Activated CD8-positive, alpha-beta memory T cell treated with anti-CD3 and anti-CD28 coated beads, Interleukin-2, amount 50 U/mL, for 1 hour (primary cell): ENCODE measurements around the gene TAF10.

Source experiments
- DNase-seq: peaks from one replicate; pipeline ENCODE4 v3.0.0-alpha.2; 2020; ENCODE audit errors: extremely low read depth

The TAF10 gene

DNA sequence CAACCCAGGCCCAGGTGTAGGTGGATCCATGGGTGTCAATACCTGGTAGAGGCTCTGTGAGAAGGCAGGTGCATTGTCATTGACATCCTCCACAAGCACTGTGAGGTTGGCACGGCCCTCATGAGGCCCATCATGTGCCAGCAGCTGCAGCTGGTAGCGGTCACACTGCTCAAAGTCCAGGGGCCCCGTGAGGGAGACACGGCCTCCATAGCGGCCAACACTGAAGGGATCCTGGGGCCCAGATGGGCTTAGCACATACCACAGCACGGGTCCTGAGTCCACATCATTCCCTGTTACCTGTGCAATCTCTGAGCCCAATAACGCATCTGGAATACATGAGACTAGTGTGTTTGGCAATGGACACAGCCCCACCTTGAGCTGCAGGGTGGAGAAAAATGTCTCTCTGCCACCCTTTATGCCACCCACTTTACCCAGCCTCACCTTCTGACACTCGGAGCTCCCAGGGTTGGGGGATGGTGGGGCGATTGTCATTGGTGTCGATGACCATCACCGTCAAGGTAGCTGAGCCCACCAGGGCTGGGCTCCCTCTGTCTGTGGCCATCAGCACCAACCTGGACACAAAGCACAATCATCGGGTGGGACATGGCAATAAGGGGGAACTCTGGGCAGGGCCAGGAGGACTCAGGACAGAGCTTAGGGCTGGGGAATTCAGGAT, 13.3 kb upstream of the TAF10 start:
- no peak for DNase-seq

DNA sequence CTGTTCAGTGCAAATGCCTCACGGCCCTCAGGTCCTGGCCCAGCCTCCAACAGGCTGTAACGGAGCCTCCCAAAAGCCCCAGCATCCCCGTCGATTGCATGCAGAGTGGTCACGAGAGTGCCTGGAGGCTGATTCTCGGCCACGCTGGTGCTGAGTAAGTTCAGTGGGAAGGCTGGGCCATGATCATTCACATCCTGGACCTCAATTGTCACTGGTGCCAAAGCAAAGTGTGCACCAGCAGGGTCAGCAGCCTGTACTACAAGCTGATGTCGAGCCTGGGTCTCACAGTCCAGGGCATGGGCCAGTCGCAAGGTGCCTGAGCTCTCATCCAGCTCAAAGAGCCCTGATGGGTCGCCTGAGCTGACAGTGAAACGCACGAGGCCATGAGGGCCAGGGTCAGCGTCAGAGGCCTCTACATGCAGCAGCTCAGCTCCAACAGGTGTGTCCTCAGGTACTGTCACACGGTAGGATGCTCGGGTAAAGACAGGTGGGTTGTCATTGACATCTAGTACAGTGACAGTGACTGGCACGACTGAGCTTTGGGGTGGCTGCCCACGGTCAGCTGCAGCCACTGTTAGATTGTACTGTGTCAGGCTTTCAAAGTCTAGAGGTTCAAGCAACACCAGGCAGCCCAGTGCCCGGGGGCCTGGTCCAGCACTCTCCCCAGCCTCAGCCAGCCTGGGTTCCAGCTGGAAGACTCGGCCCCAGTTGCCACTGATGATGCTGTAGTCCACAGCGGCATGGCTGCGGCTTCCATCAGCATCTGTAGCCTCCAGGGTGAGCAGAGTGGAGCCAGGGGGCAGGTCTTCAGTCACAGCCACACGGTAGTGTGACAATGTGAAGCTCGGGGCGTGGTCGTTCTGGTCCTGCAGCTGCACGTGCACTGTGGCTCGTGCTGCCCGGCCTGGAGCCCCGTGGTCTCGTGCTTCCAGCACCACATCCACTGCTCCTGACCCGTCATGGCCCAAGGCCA, 11.7 kb upstream of the TAF10 start:
- DNase-seq, result no peak

DNA sequence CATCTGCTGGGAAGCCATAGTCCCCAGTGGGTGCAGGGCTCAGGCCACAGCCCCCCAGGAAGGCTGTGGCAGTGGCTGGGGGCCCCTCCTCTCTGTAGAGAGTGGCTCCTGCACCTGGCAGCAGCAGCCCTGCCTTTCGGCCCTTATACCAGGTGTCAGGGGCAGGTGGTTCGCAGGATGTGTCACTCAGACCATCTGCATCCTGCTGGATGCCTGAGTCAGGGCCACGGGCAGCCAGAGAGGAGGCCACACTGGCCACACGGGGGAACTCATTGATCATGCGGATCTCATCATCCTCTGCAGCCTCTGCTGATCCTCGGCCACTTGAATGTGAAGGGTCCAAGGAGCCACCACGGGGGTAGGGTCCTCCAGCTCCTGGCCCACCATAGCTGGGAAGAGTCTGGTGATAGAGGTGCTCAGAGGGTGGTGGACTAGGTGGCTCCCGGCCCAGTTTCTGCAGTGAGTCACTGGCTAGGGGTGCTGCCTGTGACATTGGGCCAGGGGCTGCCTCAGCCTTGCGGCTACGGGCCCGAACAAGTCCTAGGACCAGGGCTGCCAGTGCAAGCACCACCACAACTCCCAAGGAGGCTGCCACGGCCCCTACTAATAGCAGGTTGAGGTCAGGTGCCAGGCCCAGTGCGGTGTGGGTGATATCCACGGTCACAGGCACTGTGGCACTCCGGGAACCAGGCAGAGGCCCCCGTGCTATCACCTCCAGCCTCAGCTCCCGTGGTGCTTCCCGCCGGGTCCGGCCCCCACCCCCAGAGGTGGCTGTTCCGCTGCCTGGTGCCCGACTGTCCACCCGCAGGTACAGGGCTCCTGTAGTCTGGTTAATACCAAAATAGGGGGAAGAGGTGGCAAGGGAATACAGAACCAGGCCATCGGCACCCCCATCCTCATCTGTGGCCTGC, 10.5 kb upstream of the TAF10 start:
- DNase-seq, result no peak

DNA sequence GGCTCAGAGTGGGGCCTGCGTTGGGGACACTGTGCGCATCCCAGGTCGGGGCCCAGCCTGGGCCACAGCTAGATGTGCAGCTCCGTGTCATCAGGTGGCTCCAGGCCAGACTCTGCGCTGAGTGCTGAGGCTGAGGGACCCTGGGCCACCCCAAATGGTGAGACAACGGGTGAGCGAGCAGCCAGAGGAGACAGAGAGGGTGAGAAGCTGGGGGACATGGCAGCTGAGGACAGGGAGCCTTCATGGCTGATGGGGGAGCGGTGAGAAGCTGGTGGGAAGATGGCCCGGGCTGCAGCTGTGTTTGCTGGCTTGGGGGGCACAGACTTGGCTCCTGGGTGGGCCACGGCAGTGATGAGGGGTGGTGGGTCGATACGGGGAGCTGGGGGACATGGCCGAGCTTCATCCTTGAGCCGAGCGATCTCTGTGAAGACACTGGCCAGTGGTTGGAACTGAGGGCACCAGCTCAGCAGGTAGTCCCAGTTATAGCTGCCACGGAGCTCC, 9.7 kb upstream of the TAF10 start:
- DNase-seq, result no peak

DNA sequence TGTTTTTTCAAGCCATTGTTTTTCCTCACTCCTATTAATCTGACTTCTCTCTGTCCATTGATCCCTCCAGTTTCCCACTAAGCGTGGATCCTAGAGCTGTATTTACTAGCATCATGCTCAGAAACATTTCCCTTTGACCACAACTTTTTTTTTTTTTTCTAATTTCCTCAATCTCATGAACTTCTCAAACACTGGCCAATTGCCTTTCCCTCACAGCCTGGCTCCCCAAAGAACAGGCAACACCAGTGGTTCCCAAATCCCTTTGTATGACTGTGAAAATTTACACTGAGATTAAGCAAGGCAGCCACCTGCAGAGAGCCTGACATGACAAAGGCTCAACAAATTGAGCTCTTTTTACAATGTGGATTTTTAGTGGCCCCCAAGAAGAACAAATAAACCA, 8.6 kb upstream of the TAF10 start:
- DNase-seq, result no peak

DNA sequence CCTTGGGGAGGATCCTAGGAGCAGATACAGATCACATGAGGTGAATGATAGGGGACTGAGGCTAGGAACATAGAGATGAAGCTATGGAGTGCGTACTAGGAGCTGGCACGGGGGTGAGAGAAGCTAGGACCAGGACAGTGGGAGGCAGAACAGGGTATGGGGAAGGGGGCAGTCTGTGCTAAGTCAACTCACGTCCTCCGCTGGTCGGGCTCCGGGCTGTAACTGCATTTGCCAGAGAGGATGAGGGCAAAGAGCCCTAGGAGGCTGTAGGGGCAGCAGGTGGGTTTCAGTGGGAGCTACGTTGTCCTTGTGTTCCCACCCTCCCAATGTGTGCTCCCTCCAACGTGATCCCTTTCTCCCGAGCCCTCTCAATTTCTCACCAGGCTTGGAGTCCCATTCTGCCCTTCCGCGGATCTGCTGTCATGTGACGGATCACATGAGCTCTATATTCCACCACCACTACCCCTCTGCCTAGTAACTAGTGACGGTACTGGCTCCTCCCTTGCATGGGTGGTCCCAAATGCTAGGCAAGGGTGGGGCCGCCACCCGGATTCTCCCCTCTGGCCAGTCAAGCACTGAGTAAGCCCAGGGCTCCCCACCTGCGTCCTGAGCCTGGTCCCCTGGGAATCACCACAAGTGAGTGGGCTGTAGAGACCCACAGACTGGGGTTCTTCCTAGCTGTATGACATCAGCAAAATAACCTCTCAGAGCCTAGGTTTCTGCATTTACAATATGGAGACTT, 7.2 kb upstream of the TAF10 start, which contains the start of gene TPP1:
TSS of gene TPP1 (minus strand) at position 419 of the 742 bp plus-strand sequence. CDS start at position 397, 22 bp downstream.
- DNase-seq, result peak; percentile 73

DNA sequence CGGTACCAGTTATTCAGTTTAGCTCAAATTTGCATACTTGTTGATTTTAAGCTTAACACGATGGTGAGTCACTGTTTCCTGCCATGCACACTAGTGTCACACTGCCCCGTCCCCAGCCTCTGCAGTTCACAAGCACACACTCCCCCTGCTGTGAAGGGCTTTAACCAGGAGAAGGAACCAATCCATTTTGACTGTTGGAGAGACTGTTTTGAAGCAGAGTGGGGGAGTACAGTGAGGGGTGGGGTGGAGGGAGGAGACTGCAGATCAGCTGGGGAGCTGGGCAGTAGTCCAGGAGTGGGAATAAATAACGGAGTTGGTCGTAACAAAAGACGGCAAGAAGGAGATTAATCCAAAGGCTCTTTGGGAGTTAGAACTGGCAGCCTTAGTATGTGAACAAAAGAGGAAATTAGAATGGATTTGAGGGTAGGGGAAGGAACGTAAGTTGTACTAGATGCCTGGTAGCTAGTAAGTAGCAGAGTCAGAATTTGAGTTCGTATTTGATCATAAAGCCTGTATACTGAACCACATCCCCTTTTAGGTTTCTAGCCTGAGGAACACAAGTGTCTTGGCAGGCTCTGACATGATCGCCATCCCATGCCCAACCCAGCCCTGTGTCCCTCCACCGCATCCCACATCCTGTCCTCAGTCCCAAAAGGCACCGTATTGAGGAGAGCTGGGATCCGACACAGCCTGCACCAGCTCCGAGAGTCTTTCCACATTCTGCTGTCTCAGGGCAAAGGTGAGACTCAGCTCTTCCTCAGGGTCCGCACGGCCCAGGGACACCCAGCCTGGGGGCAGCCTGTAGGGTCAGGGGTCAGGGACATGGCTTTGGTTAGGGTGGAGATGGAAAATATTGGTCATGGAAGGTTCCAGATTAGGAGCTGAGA, 6.3 kb upstream of the TAF10 start:
- DNase-seq, result peak; percentile 56

DNA sequence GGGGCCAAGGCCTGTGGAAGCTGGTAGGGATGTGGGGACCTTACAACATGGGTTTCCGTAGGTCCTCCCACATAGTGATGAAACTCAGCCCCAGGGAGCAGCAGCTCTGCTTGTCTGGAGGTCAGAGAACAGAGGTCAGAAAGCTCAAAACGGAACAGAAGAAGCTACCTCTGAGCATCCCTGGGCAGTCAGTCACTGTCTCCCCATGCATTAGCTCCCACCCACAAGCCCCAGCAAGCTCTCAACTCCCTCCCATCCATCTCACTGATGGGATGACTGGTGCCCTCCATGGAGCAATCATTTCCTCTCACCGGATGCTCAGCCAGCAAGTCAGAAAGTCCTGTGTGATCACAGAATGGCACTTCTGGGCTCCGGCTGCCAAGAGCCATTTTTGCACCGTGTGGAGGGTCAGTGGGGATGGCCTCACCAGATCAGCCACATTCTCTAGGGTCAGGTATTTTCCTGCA, 5.3 kb upstream of the TAF10 start:
- DNase-seq, result no peak

DNA sequence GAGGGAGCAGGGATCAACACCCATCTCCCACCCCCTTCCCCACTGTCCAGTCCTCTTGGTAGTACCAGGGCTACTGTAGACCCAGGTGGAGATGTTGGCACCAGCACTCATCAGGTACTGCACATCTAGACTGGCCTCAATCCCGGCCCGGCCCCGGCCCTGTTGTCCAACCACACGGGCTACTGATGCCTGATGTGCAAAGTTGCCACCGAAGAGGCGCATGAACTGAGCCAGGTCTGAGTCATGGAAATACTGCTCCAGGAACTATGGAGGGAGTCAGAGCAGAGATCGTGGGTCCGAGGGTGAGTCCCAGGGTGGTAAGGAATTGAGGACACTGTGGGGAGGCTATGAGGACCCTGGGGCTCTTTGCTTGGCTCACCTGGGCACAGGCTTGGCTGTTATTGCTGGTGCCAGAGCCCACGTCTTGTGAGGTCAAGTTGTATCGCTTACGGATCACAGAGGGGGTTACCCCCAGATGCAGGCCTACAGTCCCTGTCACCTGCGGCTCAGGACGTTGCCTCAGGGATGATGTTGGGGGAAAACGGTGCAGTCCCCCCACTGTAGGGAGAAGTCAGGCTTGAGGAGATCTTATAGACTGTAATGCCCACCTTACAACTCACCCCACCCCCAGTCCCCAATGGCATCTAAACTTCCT, 4.7 kb upstream of the TAF10 start:
- no peak for DNase-seq

DNA sequence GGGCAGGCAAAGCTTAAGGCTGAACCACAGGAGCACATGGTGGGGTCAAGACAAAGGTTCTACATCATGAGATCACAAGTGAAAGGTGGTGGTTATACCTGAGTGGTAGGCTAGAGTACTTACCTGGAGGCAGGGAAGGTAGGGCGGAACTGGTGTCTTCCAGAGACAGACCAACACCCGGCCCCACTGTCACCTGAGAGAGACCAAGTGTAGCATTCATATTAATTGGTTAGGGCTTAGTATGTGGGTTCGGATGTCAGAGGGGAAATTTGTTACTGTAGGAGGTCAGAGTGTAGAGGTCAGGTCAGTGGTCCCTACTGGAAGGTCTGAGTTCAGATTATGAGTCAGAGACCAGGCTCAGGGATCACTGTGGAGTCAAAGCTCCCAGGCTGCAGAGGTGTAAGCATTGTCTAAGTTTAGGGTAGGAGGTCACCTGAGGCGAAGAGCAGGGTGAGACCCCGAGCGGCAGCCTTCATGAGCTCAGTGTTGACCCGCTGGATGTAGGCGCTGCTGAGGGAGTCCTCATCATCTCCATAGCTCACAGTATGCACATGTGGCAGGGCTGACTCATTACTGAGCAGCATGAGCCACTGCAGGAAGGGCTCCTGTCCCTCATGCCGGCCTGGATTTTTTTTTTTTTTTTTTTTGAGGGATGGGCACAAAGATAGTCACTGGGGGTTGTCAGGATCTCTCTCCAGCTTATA, 4.0 kb upstream of the TAF10 start:
- no peak for DNase-seq

DNA sequence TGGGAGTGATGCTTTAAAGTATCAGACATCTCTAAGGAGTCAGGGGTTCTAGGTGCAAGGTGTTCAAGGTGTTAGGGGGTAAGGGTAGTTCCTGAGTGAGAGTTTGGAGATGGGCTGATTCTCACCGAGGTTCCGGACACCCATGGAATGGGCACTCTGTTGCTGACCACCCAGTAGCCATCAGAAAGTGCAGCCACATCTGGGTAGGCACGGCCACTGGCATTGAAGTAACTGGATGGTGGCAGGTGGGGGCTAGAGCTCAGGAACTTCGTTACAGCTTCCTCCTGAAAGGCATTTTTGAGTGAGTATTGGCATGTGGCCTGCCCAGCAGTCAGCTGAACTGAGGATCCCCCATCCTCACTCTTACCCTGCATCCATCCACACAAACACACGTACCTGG, 3.0 kb upstream of the TAF10 start:
- DNase-seq, result no peak

DNA sequence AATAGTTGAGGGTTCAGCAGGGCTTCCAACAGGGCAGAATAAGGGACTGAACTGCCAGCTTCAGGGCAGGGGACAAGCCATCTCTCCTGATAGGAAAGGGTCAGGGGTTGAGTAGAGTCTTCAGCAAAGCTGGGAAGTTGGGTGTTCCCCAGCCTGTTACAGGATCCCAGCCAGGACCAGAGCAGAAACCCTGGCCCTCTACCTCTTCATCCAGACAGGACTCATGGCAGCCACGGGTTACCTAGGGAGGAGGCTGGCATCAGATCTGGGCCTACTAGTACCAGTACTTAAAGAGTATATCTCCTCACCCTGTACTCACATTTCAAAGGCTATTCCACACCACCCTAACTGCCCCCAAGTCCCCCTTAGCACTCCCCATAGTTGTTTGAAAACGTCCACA, 2.4 kb upstream of the TAF10 start:
- no peak for DNase-seq

DNA sequence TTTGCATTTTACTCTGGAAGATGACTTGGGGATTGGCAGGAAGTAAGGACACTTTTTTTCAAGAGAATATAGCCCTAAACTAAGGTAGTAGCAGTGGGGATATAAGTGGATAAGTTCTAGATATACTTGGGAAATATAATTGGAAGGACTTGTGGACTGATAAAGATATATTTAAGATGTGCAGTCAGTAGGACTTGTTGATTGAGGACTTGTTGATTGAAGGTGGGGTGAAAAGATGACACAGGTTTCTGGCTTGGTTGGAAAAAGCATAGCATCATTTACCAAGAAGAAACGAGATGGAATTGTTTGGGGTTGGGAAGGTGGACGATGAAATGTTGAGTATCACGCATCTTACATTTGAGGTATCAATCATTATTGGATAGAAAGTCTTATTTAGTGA, 1.5 kb upstream of the TAF10 start:
- no peak for DNase-seq

DNA sequence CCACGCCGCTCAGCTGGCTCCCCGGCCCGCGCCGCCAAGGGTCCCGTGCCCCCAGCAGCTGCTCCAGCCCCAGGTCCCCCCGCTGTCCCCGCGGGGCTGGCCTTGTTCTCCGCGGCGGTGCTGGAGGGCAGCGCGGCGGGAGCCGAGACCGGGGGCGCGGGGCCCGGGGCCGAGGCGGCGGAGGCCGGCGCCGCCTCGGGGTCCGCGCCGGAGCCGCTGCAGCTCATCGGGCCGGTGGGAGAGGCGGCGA, 128 bp downstream of the TAF10 start:
- no peak for DNase-seq

DNA sequence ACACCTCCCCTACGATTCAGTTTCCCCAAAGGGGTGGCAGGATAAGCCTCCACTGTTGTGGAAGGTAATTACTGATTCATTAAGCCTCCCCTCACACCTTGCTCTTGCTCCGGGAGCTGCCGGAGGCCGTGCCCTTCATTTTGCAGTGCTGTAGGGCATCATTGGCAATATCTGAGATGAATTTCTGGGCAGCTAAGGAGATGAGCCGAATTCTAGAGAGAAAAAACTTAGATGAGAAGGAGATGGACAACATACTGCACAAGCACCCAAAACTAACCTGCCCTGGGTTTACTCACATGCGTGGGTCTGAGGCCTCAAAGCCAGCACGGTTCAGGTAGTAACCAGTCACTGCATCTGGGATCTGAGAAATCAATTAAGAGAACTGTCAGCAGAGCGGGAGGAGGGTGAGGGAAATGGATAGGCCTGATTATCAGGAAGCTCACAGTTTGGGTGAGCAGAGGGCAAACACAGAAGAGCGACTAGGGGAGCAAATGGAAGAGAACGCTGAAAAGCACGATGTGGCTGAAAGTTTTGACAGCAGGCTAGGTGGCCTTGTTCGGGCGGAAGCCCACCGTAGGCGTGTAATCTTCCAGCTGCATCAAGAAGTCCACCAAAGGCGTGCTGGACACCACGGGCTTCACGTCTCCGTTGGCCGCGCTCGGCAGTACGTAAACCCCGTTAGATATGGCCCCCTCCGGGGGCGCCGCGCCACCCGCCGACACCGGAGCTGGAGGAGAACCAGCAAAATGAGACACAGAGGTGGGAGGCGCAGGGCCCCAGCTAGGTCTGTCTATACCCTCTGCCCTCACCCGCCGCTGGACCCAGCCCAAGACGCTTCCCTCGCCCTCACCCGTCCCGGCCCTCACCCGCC, 689 bp downstream of the TAF10 start:
- no peak for DNase-seq

DNA sequence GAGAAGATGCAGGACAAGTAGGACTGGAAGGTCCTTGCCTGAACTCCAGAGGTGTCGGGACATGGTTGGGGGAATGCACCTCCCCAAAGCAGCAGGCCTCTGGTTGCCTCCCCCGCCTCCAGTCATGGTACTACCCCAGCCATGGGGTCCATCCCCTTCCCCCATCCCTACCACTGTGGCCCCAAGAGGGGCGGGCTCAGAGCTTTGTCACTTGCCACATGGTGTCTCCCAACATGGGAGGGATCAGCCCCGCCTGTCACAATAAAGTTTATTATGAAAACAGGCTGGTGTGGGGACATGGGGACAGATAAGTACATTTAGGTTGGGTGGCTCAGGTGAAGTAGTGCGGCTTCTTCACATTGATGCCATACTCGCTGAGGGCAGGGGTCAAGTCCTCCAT, 1.4 kb downstream of the TAF10 start:
- no peak for DNase-seq

DNA sequence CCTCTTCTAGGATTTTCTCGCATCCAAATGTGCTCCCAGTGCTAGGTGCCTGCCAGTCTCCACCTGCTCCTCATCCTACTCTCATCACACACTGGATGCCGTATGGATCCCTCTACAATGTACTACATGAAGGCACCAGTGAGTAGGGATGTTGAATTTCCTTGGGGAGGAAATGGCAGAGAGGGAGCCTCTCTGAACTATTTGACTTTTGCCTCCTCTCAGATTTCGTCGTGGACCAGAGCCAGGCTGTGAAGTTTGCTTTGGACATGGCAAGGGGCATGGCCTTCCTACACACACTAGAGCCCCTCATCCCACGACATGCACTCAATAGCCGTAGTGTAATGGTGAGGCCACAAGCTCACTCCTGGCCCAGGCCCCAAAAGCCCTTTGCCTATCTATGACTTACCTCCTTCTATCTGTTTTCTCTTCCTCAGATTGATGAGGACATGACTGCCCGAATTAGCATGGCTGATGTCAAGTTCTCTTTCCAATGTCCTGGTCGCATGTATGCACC, 2.5 kb downstream of the TAF10 start:
- no peak for DNase-seq
